ENCODE results near the gene HEPHL1.
A peak's percentile ranks its signal among the peaks of the same experiment; 100 is the strongest.

HEPHL1 gene

GRCh38 chr11:94128746-94129511 is 107.8 kb downstream of the HEPHL1 start, which contains the start of gene PANX1:
TSS of gene PANX1 (plus strand) at chr11:94128841. CDS start at chr11:94129313, 472 bp downstream.
- peak; percentile 92 for ATAC-seq
- Mint-ChIP-seq H3K27ac (no peak within 1 kb of the TSS), H3K4me3 (no peak within 1 kb of the TSS), H3K4me1 (peaks cover 30% of the 10 kb centered on the region), H3K36me3 (peaks cover 8% of the 10 kb centered on the region), H3K9me3 (no peaks in the 10 kb centered on the region)
- DNase-seq (ENCODE audit: low spot score in 2 of 2), result peak; percentile 56 to 71

DNA sequence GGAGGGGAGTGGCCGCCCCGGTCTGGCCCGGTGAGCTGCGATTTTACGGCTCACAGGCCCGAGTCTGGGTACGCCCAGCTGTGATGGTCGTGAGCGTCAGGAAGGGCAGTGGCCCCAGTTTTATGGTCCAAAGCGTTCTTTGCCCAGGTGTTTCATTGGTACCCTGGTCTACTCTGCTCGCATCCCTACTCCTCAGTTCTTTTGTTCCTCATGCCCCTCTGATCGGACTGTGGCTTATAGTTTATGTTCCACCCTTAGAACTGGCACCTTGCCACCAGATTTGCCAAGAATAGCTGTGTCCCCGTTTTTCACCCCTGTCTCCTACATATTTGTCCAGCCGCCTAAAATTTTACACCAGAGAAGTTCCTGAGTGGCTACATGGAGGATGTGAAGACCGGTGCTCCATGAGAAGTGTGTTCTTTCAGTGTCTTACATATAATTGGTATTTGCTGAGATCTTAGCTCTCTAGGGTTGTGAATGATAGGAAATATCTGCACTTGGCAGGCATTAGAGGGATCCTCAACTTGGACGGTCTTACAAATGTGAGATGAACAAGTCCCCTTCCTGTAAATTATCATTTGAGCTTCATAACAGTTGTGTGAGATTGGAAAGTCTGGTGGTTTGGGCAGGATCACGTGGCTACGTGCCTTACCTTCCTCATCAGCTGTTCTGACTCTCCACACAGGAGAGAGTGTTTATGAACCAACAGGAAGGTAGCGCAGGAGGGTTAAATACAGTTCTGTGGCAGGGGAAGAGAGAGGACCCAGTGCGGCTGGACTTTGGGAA is 108.6 kb downstream of the HEPHL1 start:
- Mint-ChIP-seq H3K4me3 (no peak overlapping the region), H3K27ac (no peak overlapping the region), H3K4me1 (peaks cover 38% of the 10 kb centered on the region), H3K9me3 (no peaks in the 10 kb centered on the region), H3K36me3 (peaks cover 8% of the 10 kb centered on the region)
- ATAC-seq, result peak; percentile 65
- peak; percentile 26 to 75 for DNase-seq (ENCODE audit: low spot score in 2 of 2)

- DNase-seq (ENCODE audit: low spot score in 2 of 2), result no peak
- Mint-ChIP-seq H3K36me3 (peaks cover 8% of the 10 kb centered on the region), H3K27ac (no peak overlapping the region), H3K4me1 (peaks cover 45% of the 10 kb centered on the region), H3K9me3 (no peaks in the 10 kb centered on the region), H3K4me3 (no peak overlapping the region)
- no peak for ATAC-seq
These were observed 109.3 kb downstream of the HEPHL1 start for GRCh38 chr11:94130298-94131046.

- Mint-ChIP-seq H3K9me3 (no peaks in the 10 kb centered on the region), H3K4me3 (no peak overlapping the region), H3K4me1 (peaks cover 52% of the 10 kb centered on the region), H3K36me3 (peaks cover 8% of the 10 kb centered on the region), H3K27ac (no peak overlapping the region)
- no peak for ATAC-seq
- DNase-seq (ENCODE audit: low spot score in 2 of 2), result no peak
These were observed 110.0 kb downstream of the HEPHL1 start for GRCh38 chr11:94131047-94131717.

DNA sequence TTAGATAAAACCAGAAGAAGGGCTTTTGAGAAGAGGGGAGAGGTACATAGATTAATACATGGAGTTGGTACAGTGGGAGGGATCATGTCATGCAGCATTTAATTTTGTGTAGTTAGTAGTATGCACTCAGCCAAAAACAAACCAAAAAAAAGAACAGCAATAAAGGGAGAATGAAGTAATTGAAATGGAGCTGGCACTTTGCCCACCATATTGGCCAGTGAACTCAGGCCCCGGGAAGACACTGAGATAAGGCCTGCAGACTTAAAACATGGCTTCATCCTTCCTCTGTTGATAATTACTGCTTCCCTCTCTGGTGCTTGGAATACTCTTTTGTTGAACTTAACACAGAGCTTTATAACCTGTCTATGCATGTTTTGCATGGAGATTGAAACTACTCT is 110.6 kb downstream of the HEPHL1 start:
- Mint-ChIP-seq H3K4me1 (peaks cover 56% of the 10 kb centered on the region), H3K36me3 (peaks cover 8% of the 10 kb centered on the region), H3K4me3 (no peak overlapping the region), H3K27ac (no peak overlapping the region), H3K9me3 (peaks cover 1% of the 10 kb centered on the region)
- DNase-seq (ENCODE audit: low spot score in 2 of 2) (no peak), ATAC-seq (no peak)

DNA sequence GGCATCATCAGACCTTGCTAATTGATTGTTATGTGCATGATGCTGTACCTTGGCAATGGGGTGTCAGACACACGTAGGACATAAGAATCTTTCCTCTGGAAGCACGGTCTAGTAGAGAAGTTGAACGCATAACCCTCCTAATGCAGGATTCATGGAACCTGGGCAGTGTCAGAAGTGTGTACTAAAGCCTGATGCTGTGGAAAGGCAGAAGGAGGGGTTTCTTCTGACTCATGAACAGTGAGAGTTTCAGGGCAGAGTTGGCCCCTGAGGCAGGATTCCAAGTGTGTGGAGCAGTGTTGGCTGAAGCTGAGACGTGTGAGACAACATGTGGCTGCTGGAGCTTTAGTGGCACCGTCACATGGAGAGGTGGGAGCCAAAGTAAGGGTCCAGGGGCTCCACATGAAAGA is 111.0 kb downstream of the HEPHL1 start:
- peaks cover 8% of the 10 kb centered on the region for H3K36me3 Mint-ChIP-seq
- peaks cover 2% of the 10 kb centered on the region for H3K9me3 Mint-ChIP-seq
- H3K27ac Mint-ChIP-seq, result no peak overlapping the region
- DNase-seq (ENCODE audit: low spot score in 2 of 2), result no peak
- peaks cover 56% of the 10 kb centered on the region for H3K4me1 Mint-ChIP-seq
- H3K4me3 Mint-ChIP-seq, result no peak overlapping the region
- no peak for ATAC-seq

DNA sequence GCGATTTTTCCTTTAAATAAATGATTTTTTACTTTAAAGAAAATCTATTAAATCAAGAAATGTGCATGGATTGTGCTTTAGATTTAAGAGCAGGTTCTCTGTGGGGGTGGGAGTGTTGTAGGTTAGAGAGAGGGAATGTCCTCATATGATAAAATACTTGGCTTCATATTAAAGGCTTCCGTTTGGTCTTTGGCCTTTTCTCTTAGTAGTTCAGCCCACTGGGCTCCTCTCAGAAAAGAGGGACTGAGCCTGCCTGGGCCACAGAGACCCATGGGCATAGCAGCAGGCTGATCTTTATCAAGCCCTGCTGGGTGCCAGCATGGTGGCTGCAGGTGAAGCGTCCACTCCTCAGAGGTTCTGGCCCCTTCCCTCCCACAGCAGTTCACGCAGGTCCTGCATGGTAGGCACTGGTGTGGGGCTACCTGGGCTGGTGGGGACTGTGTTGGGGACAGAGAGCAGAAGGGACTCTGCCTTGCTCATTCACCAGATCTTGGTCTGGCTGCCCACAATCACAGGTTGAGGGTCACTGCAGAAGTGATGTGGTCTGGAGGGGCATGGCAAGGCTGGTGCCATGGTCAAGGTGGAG is 111.8 kb downstream of the HEPHL1 start:
- DNase-seq (ENCODE audit: low spot score in 2 of 2) (no peak), ATAC-seq (no peak)
- Mint-ChIP-seq H3K9me3 (peaks cover 2% of the 10 kb centered on the region), H3K27ac (peak overlapping the region; percentile 38), H3K4me1 (peaks cover 51% of the 10 kb centered on the region), H3K4me3 (no peak overlapping the region), H3K36me3 (peaks cover 8% of the 10 kb centered on the region)

DNA sequence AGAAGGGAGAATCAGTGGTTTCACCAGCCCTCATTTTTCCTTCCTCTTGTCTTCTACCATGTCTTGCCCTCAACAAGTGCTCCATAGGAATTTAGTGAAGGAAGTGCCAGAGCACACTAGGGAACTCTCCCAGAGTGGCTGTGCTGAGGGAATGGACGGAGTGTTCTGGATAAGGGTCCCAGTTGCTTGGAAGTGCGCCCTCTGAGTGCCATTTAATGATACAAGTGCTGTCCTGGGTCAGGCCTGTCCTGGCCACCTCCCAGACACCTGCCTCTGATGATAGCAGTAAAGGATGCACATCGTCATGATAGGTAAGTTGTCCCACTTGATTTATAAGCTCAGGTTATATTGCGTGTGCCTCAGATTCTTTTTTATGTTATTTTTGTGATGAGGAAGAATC is 112.6 kb downstream of the HEPHL1 start:
- H3K27ac Mint-ChIP-seq, result peak overlapping the region; percentile 38
- H3K4me3 Mint-ChIP-seq, result peak overlapping the region; percentile 50
- DNase-seq (ENCODE audit: low spot score in 2 of 2), result no peak
- peaks cover 51% of the 10 kb centered on the region for H3K4me1 Mint-ChIP-seq
- H3K9me3 Mint-ChIP-seq, result peaks cover 2% of the 10 kb centered on the region
- H3K36me3 Mint-ChIP-seq, result no peaks in the 10 kb centered on the region
- ATAC-seq, result no peak

DNA sequence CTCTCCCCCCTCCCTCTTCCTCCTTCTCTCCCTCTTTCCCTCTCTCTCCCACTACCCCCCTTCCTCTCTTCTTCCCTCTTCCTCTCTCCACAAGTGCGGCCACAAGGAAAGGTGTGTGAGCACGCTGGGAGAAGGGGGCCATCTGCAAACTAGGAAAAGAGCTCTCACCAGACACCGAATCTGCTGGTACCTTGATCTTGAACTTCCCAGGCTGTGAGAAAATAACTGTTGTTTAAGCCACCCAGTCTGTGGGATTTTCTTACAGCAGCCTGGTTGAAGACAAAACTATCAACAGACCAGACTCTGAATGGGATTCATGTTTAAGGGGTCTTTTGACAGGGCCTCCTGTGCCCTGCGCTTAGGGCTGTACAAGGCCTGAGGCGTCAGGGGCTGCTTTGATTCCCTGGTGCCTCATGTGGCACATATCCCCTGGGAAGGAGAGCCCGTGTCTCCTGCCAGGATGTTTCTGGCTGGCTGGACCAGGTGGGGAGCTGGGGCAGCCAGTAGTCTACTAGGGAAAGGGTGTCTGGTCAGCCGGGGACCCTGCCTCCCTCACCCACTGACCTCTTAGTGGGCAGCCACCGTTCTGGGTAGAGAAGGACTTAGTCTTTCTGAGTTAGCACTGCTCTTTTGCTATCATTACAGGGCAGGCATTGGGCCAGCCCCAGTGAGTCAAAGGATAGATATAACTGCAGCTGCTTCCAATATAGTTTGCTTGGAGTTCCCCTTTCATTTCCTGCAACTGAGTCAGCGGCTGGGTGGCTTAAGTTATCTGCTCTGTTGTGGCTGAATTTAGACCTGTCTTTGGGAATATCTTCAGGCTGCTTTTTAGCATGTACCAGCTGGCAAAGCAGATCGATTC is 113.7 kb downstream of the HEPHL1 start:
- ATAC-seq (peak; percentile 95), DNase-seq (ENCODE audit: low spot score in 2 of 2) (peak in 1 of 2 donors; percentile 58)
- peak overlapping the region; percentile 85 for H3K27ac Mint-ChIP-seq
- peaks cover 2% of the 10 kb centered on the region for H3K9me3 Mint-ChIP-seq
- no peaks in the 10 kb centered on the region for H3K36me3 Mint-ChIP-seq
- H3K4me3 Mint-ChIP-seq, result peak overlapping the region; percentile 50
- H3K4me1 Mint-ChIP-seq, result peaks cover 58% of the 10 kb centered on the region

DNA sequence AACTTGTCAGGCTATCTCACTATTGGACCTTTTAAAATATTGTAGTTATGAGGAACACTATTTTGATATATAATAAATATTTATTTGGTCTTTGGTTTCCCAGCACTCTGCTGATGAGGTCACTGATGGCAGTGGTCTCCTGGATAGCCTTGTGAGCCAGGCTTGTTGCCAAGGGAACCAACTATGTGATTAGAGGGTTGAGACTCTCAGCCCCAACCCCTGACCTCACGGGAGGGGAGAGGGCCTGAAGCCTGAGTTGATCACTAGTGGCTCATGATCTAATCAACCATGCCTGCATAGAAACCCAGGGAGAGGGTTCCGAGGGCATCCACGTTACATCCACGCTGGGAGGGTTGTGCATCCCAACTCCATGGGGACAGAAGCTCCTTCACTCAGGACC is 118.3 kb downstream of the HEPHL1 start:
- Mint-ChIP-seq H3K4me1 (peaks cover 74% of the 10 kb centered on the region), H3K9me3 (peaks cover 2% of the 10 kb centered on the region), H3K27ac (peak overlapping the region; percentile 33), H3K4me3 (no peak overlapping the region), H3K36me3 (no peaks in the 10 kb centered on the region)
- DNase-seq (ENCODE audit: low spot score in 2 of 2) (no peak), ATAC-seq (no peak)

- H3K36me3 Mint-ChIP-seq, result no peaks in the 10 kb centered on the region
- no peak for DNase-seq (ENCODE audit: low spot score in 2 of 2)
- peaks cover 2% of the 10 kb centered on the region for H3K9me3 Mint-ChIP-seq
- H3K27ac Mint-ChIP-seq, result peak overlapping the region; percentile 33
- peaks cover 74% of the 10 kb centered on the region for H3K4me1 Mint-ChIP-seq
- ATAC-seq, result no peak
- no peak overlapping the region for H3K4me3 Mint-ChIP-seq
These were observed 119.1 kb downstream of the HEPHL1 start for GRCh38 chr11:94140154-94140655.

- Mint-ChIP-seq H3K4me3 (no peak overlapping the region), H3K27ac (peak overlapping the region; percentile 1)
These were observed 120.6 kb downstream of the HEPHL1 start for GRCh38 chr11:94141511-94142307.

More at GRCh38 chr11:94141511-94142307, 120.6 kb downstream of the HEPHL1 start:
- ATAC-seq, result no peak
- no peak for DNase-seq (ENCODE audit: low spot score in 2 of 2)
- Mint-ChIP-seq H3K9me3 (peaks cover 1% of the 10 kb centered on the region), H3K36me3 (no peaks in the 10 kb centered on the region), H3K4me1 (peaks cover 74% of the 10 kb centered on the region)

All from stimulated activated effector memory CD8-positive, alpha-beta T cell treated with anti-CD3 and anti-CD28 coated beads, Interleukin-12 subunit alpha, Interleukin-12 subunit beta, amount 100 ng/mL, for 72 hours (primary cell).